IMR-90 (cell line): ENCODE measurements around the gene RNF128. TPM values are rescaled to one million over a fixed set of nuclear protein-coding genes. Genes with fewer than 3 reads are reported as not detected.

Experiments
- ATAC-seq: fragments of 200-7000 bp; cut with Tn5 transposase; 2 replicates; pipeline ENCODE4 v1.9.1; 2020; ENCODE audit warnings: low read depth, mild to moderate bottlenecking, moderate library complexity
- BruUV-seq: library from RNA; stranded (reverse); fragments of 400-500 nt; replicated peaks from 2 replicates; lab custom pipeline; 2021; lab: Mats Ljungman, UMichigan
- CTCF ChIA-PET: fragments of 300-600 bp; formaldehyde crosslinking; extraction: SDS; loops from one replicate; lab custom pipeline; 2021; ENCODE audit warnings: antibody characterized with exemption; lab: Yijun Ruan, JAX
- POLR2A ChIA-PET: fragments of 300-600 bp; sonication (Branson Sonifier 250); formaldehyde crosslinking; loops from one replicate; lab custom pipeline; 2022; ENCODE audit warnings: antibody characterized with exemption; ENCODE audit not compliant: unreplicated experiment; lab: Charles Lee
- DNase-seq: peaks from one replicate; pipeline ENCODE4 v3.0.0; 2013
- H2AFZ ChIP-seq: replicated peaks from 2 replicates; pipeline ENCODE3; 2013; ENCODE audit warnings: low read length, mild to moderate bottlenecking; ENCODE audit not compliant: poor library complexity
- H2AK5ac ChIP-seq: 2 replicates; pipeline ENCODE4 v1.6.1; 2013; ENCODE audit warnings: low read depth, low read length, inconsistent platforms
- H2AK9ac ChIP-seq: replicated peaks from 2 replicates; pipeline ENCODE3; 2013; ENCODE audit warnings: mild to moderate bottlenecking, low read depth, low read length, moderate library complexity; ENCODE audit not compliant: poor library complexity
- H2BK120ac ChIP-seq: 2 replicates; pipeline ENCODE4 v1.6.1; 2013; ENCODE audit warnings: low read depth, low read length, inconsistent platforms
- H2BK15ac ChIP-seq: 3 replicates; pipeline ENCODE4 v1.6.1; 2013; ENCODE audit warnings: low read depth, low read length, inconsistent platforms
- H2BK20ac ChIP-seq: 2 replicates; pipeline ENCODE4 v1.6.1; 2013; ENCODE audit warnings: low read depth, mild to moderate bottlenecking, inconsistent platforms, low read length, moderate library complexity
- H2BK5ac ChIP-seq: 2 replicates; pipeline ENCODE4 v1.6.1; 2013; ENCODE audit warnings: mild to moderate bottlenecking, low read depth, low read length, inconsistent platforms; ENCODE audit not compliant: poor library complexity, severe bottlenecking
- H3K14ac ChIP-seq: replicated peaks from 2 replicates; pipeline ENCODE4 v1.6.1; 2013; ENCODE audit warnings: low read depth, low read length, inconsistent platforms
- H3K18ac ChIP-seq: 2 replicates; pipeline ENCODE4 v1.6.1; 2013; ENCODE audit warnings: low read depth, low read length, control low read depth
- H3K23ac ChIP-seq: 2 replicates; pipeline ENCODE4 v1.6.1; 2013; ENCODE audit warnings: low read depth, low read length, inconsistent platforms
- H3K27ac ChIP-seq: 2 replicates; pipeline ENCODE4 v1.5.1; 2013; ENCODE audit warnings: mild to moderate bottlenecking, control low read depth, low read length; ENCODE audit not compliant: insufficient read depth
- H3K27me3 ChIP-seq: 2 replicates; pipeline ENCODE4 v1.6.1; 2013; ENCODE audit warnings: low read length; ENCODE audit not compliant: control insufficient read depth, insufficient read depth
- H3K36me3 ChIP-seq: 2 replicates; pipeline ENCODE4 v1.6.1; 2013; ENCODE audit warnings: low read length, mixed read lengths; ENCODE audit not compliant: control insufficient read depth, insufficient read depth
- H3K4ac ChIP-seq: 2 replicates; pipeline ENCODE4 v1.6.1; 2013; ENCODE audit warnings: low read depth, low read length, inconsistent platforms
- H3K4me1 ChIP-seq: 2 replicates; pipeline ENCODE4 v1.6.1; 2013; ENCODE audit warnings: low read length, mixed read lengths; ENCODE audit not compliant: control insufficient read depth, insufficient read depth
- H3K4me2 ChIP-seq: 2 replicates; pipeline ENCODE4 v1.6.1; 2013; ENCODE audit warnings: low read depth, mild to moderate bottlenecking, control low read depth, low read length, moderate library complexity
- H3K4me3 ChIP-seq: 2 replicates; pipeline ENCODE4 v1.5.1; 2013; ENCODE audit warnings: low read depth, mild to moderate bottlenecking, control low read depth, low read length, moderate library complexity; ENCODE audit not compliant: insufficient read depth
- H3K56ac ChIP-seq: 2 replicates; pipeline ENCODE4 v1.6.1; 2013; ENCODE audit warnings: low read length, inconsistent platforms; ENCODE audit not compliant: insufficient read depth; ENCODE audit errors: extremely low read depth
- H3K79me1 ChIP-seq, 2 experiments: 2 replicates each; pipeline ENCODE4 v1.6.1; 2013; ENCODE audit warnings: low read length in 2 of 2, inconsistent platforms in 1 of 2, low read depth in 1 of 2
- H3K9ac ChIP-seq: 2 replicates; pipeline ENCODE4 v1.6.1; 2013; ENCODE audit warnings: low read depth, low read length, control low read depth
- H3K9me1 ChIP-seq: 2 replicates; pipeline ENCODE4 v1.6.1; 2013; ENCODE audit warnings: low read length, inconsistent platforms; ENCODE audit not compliant: insufficient read depth
- H3K9me3 ChIP-seq: 2 replicates; pipeline ENCODE4 v1.6.1; 2013; ENCODE audit warnings: low read length; ENCODE audit not compliant: control insufficient read depth, insufficient read depth
- H4K20me1 ChIP-seq: 2 replicates; pipeline ENCODE4 v1.6.1; 2013; ENCODE audit warnings: low read length, inconsistent platforms; ENCODE audit not compliant: insufficient read depth
- H4K5ac ChIP-seq: 2 replicates; pipeline ENCODE4 v1.6.1; 2013; ENCODE audit warnings: mild to moderate bottlenecking, low read depth, low read length, control low read depth
- H4K8ac ChIP-seq, 2 experiments: 2 replicates each; pipeline ENCODE4 v1.6.1; 2013; ENCODE audit warnings: low read depth in 2 of 2, low read length in 2 of 2, control low read depth in 1 of 2, inconsistent platforms in 1 of 2
- H4K91ac ChIP-seq: 2 replicates; pipeline ENCODE4 v1.6.1; 2013; ENCODE audit warnings: low read depth, low read length, inconsistent platforms; ENCODE audit not compliant: insufficient read depth
- BHLHE40 ChIP-seq: fragments of 150-350 bp; IDR thresholded peaks from 2 replicates; pipeline ENCODE4 v1.6.1; 2016; ENCODE audit warnings: mild to moderate bottlenecking, low read depth, low read length
- CEBPB ChIP-seq: IDR thresholded peaks from 2 replicates; pipeline ENCODE4 v1.6.1; 2012; ENCODE audit warnings: low read depth, low read length, improper control_type of control experiment
- CHD1 ChIP-seq: IDR thresholded peaks from 2 replicates; pipeline ENCODE4 v1.6.1; 2012; ENCODE audit warnings: low read depth, low read length, improper control_type of control experiment
- CTCF ChIP-seq: conservative IDR thresholded peaks from 2 replicates; pipeline ENCODE4 v1.5.1; 2012; ENCODE audit warnings: mild to moderate bottlenecking, low read depth, low read length, improper control_type of control experiment
- ELK1 ChIP-seq: fragments of 150-350 bp; IDR thresholded peaks from 2 replicates; pipeline ENCODE4 v1.6.1; 2016; ENCODE audit warnings: low read depth, mild to moderate bottlenecking, low read length, moderate library complexity, borderline replicate concordance
- FOS ChIP-seq: fragments of 150-350 bp; IDR thresholded peaks from 2 replicates; pipeline ENCODE4 v1.6.1; 2016; ENCODE audit warnings: low read depth, low read length
- MAFK ChIP-seq: IDR thresholded peaks from 2 replicates; pipeline ENCODE4 v1.6.1; 2012; ENCODE audit warnings: low read depth, low read length, improper control_type of control experiment
- MAZ ChIP-seq: IDR thresholded peaks from 2 replicates; pipeline ENCODE4 v1.6.1; 2012; ENCODE audit warnings: low read depth, mild to moderate bottlenecking, low read length, improper control_type of control experiment, moderate library complexity, borderline replicate concordance
- MXI1 ChIP-seq: IDR thresholded peaks from 2 replicates; pipeline ENCODE4 v1.6.1; 2012; ENCODE audit warnings: low read depth, mild to moderate bottlenecking, low read length, moderate library complexity, borderline replicate concordance
- NFE2L2 ChIP-seq: fragments of 150-350 bp; IDR thresholded peaks from 2 replicates; pipeline ENCODE4 v1.6.1; 2016; ENCODE audit warnings: low read depth, mild to moderate bottlenecking, low read length
- POLR2A ChIP-seq: IDR thresholded peaks from 2 replicates; pipeline ENCODE4 v1.6.1; 2012; ENCODE audit warnings: mild to moderate bottlenecking, low read depth, low read length
- RAD21 ChIP-seq: IDR thresholded peaks from 2 replicates; pipeline ENCODE4 v1.6.1; 2012; ENCODE audit warnings: low read length, improper control_type of control experiment
- RCOR1 ChIP-seq: IDR thresholded peaks from 2 replicates; pipeline ENCODE4 v1.6.1; 2012; ENCODE audit warnings: mild to moderate bottlenecking, low read length, improper control_type of control experiment; ENCODE audit not compliant: insufficient replicate concordance
- RFX5 ChIP-seq: IDR thresholded peaks from 2 replicates; pipeline ENCODE4 v1.8.0; 2012; ENCODE audit warnings: low read depth, mild to moderate bottlenecking, low read length, moderate library complexity
- SMC3 ChIP-seq: fragments of 150-350 bp; IDR thresholded peaks from 2 replicates; pipeline ENCODE4 v1.6.1; 2016; ENCODE audit warnings: low read depth, mild to moderate bottlenecking, antibody characterized with exemption, low read length, moderate library complexity
- USF2 ChIP-seq: fragments of 150-350 bp; IDR thresholded peaks from 2 replicates; pipeline ENCODE4 v1.6.1; 2017; ENCODE audit warnings: mild to moderate bottlenecking, antibody characterized with exemption, low read length, low read depth
- WGBS, 2 experiments: methylation state at CpG; one replicate each; pipeline versions ENCODE4 v1.1.5 to v1.1.7; 2013; ENCODE audit warnings: missing lambda C conversion rate in 2 of 2; ENCODE audit not compliant: insufficient read length in 1 of 2; ENCODE audit errors: extremely low coverage in 2 of 2; 5-methylcytosine and 5-hydroxymethylcytosine counted together
- dilution Hi-C: fragments of 300-500 bp; cut with HindIII; formaldehyde crosslinking; loops from one replicate; pipeline ENCODE4 v1.14.3; 2018; ENCODE audit warnings: low sequenced_read_pairs; ENCODE audit not compliant: unreplicated experiment
- in situ Hi-C: fragments of 300-500 bp; cut with MboI; formaldehyde crosslinking; loops from 3 replicates; pipeline ENCODE4 v1.14.3; 2019; ENCODE audit warnings: low sequenced_read_pairs, inconsistent platforms, mixed read lengths
- intact Hi-C: fragments of 100-400 bp; cut with micrococcal nuclease; formaldehyde crosslinking; loops from 2 replicates; pipeline ENCODE4 v1.10.0; 2022
- polyA plus RNA-seq, 3 experiments: library from polyadenylated mRNA; depleted of rRNA; stranded (reverse); fragments of >200 nt; gene quantifications; 2 replicates each; pipeline ENCODE4 v1.2.3, GENCODE V29; 2012; ENCODE audit warnings: low replicate concordance in 1 of 3
- total RNA-seq: library from RNA; depleted of rRNA; stranded (reverse); fragments of >200 nt; gene quantifications from 2 replicates; pipeline ENCODE4 v1.2.3, GENCODE V29; 2012

RNF128 gene
- total and polyA plus RNA-seq, 2 of the 4 experiments (the other 2 are of a cell fraction), result 3.0 to 4.8 TPM

- Histone ChIP-seq H3K4me1 (peaks cover 1% of the 10 kb centered on the region; the same call in 1 of the 2 replicates), H3K18ac (no peak overlapping the region), H3K9me1 (no peaks in the 10 kb centered on the region), H3K9ac (no peak overlapping the region), H3K23ac (no peak overlapping the region), H3K4me3 (no peak overlapping the region), H2AK9ac (no peak overlapping the region), H4K20me1 (no peaks in the 10 kb centered on the region), H2BK5ac (no peak overlapping the region), H4K5ac (no peak overlapping the region), H4K8ac (no peak overlapping the region), H3K27ac (no peak overlapping the region), H2BK15ac (no peak overlapping the region), H2BK120ac (no peak overlapping the region), H3K27me3 (no peaks in the 10 kb centered on the region), H3K4me2 (no peak overlapping the region), H3K4ac (no peak overlapping the region), H2BK20ac (no peak overlapping the region), H3K14ac (no peak overlapping the region), H4K91ac (no peak overlapping the region), H2AFZ (no peak overlapping the region), H3K56ac (no peak overlapping the region), H3K9me3 (no peaks in the 10 kb centered on the region), H2AK5ac (no peak overlapping the region), H3K79me1 (no peaks in the 10 kb centered on the region), H3K36me3 (no peaks in the 10 kb centered on the region)
- CTCF ChIA-PET, result interaction anchor here (1.0 kb wide), 1 partner anchor 11 kb away, joined by 3 read pairs; no protein-coding TSS in a partner anchor
- TF ChIP-seq CTCF (no peak), SMC3 (no peak), RFX5 (no peak), POLR2A (no peak), CEBPB (no peak), CHD1 (no peak), RCOR1 (no peak), RAD21 (no peak), MAFK (no peak), MXI1 (no peak), NFE2L2 (no peak), FOS (no peak), ELK1 (no peak), MAZ (no peak), BHLHE40 (no peak), USF2 (no peak)
- no CpG with 5 or more reads among the region's 3 CpGs for WGBS, 2 experiments
- DNase-seq, result no peak
- dilution Hi-C loops, result no loop called here
- ATAC-seq, result no peak
- no TSS peak for BruUV-seq
- intact Hi-C loops, result no loop called here
- in situ Hi-C loops, result no loop called here
- POLR2A ChIA-PET, result no interaction called here
Measured at GRCh38 chrX:106706466-106706865, 20.0 kb upstream of the RNF128 start.
